Measurements from ENCODE around the gene TEX35.

The TEX35 gene

GRCh38 chr1:178527117-178527516 lies 14.2 kb downstream of the TEX35 start:
- DNase-seq: no peak

- DNase-seq: no peak
Observed at GRCh38 chr1:178528228-178528952, 15.5 kb downstream of the TEX35 start.

- no peak for DNase-seq
Observed at GRCh38 chr1:178528953-178529335, 16.0 kb downstream of the TEX35 start.

GRCh38 chr1:178529364-178530036 lies 16.6 kb downstream of the TEX35 start:
- no peak for DNase-seq

- no peak for DNase-seq
Observed at GRCh38 chr1:178530037-178530402, 17.1 kb downstream of the TEX35 start.

GRCh38 chr1:178530502-178530901 lies 17.6 kb downstream of the TEX35 start:
- DNase-seq: no peak

- no peak for DNase-seq
Observed at GRCh38 chr1:178531887-178532286, 19.0 kb downstream of the TEX35 start.

GRCh38 chr1:178532392-178532791 lies 19.5 kb downstream of the TEX35 start:
- peak; percentile 66 for DNase-seq

- no peak for DNase-seq
Observed at GRCh38 chr1:178533121-178533946, 20.4 kb downstream of the TEX35 start.

- DNase-seq: no peak
Observed at GRCh38 chr1:178534137-178534868, 21.4 kb downstream of the TEX35 start.

GRCh38 chr1:178536329-178536728 lies 23.4 kb downstream of the TEX35 start:
- DNase-seq: no peak

- no peak for DNase-seq
Observed at GRCh38 chr1:178536844-178537371, 24.0 kb downstream of the TEX35 start.

- no peak for DNase-seq
Observed at GRCh38 chr1:178537382-178538090, 24.6 kb downstream of the TEX35 start.

- no peak for DNase-seq
Observed at GRCh38 chr1:178538192-178538916, 25.4 kb downstream of the TEX35 start.

- DNase-seq: no peak
Observed at GRCh38 chr1:178539291-178539690, 26.4 kb downstream of the TEX35 start.

GRCh38 chr1:178540204-178540603 lies 27.3 kb downstream of the TEX35 start:
- DNase-seq: no peak

- DNase-seq: no peak
Observed at GRCh38 chr1:178540646-178541045, 27.7 kb downstream of the TEX35 start.

GRCh38 chr1:178541379-178541778 lies 28.5 kb downstream of the TEX35 start:
- no peak for DNase-seq

GRCh38 chr1:178541829-178542553 lies 29.1 kb downstream of the TEX35 start:
- peak; percentile 49 for DNase-seq

- peak; percentile 88 for DNase-seq
Observed at GRCh38 chr1:178542554-178543289, 29.8 kb downstream of the TEX35 start.
